Lower leg skin (tissue), 4 donors: ENCODE data around the gene PSENEN. TPM values are rescaled to one million over a fixed set of nuclear protein-coding genes. Genes with fewer than 3 reads are reported as not detected.

Experiments used
- DNase-seq, 2 donors: peaks; one replicate each; pipeline ENCODE4 v3.0.0-alpha.2; 2019; ENCODE audit warnings: low spot score in 2 of 2
- H3K4me3 ChIP-seq: fragments of 200-600 bp; sonication (generic); 2 replicates; pipeline ENCODE4 v1.5.1; 2017; ENCODE audit warnings: mild to moderate bottlenecking, low read depth; ENCODE audit not compliant: poor library complexity, severe bottlenecking
- POLR2A ChIP-seq, 2 donors: fragments of 450-650 bp; IDR thresholded peaks; one replicate each; pipeline ENCODE4 v1.6.1; 2016 to 2017; ENCODE audit warnings: antibody characterized with exemption in 2 of 2, mild to moderate bottlenecking in 1 of 2, moderate library complexity in 1 of 2
- WGBS, 2 donors: methylation state at CpG; one replicate each; pipeline ENCODE4 v1.1.5; 2018; 5-methylcytosine and 5-hydroxymethylcytosine counted together
- intact Hi-C: fragments of 100-400 bp; cut with DNase I; formaldehyde crosslinking; loops from one replicate; pipeline ENCODE4 v1.15.0; 2023; ENCODE audit warnings: low total_unique reads
- total RNA-seq, 4 donors: library from RNA; depleted of rRNA; stranded (reverse); fragments of >200 nt; gene quantifications; one replicate each; pipeline ENCODE4 v1.1.0, GENCODE V29; 2016
- TF ChIP-seq, protein P1 (sequence below), 3 donors: fragments of 450-650 bp; IDR thresholded peaks; one replicate each; pipeline ENCODE4 v1.5.1; 2016; ENCODE audit warnings: antibody characterized with exemption in 3 of 3, mild to moderate bottlenecking in 3 of 3, moderate library complexity in 2 of 3

PSENEN gene
- total RNA-seq, 4 donors from 2014 or later = 13.7 to 47.4 (median 30.8) TPM

DNA sequence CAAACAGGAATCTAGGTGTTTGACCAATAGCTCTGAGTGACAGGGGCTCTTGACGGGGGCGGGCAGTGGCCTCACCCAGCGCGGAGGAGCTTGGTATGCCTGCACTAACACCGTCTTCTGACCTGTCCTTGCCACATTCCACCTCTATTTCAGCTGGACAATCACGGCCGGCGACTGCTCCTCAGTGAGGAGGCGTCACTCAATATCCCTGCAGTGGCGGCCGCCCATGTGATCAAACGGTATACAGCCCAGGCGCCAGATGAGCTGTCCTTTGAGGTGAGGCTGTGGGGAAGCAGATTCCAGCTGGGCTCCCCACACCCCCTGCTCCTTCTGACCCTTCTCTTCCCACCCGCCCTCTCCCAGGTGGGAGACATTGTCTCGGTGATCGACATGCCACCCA is 34.6 kb downstream of the PSENEN start:
- 90 to 95% methylated on average over 16 of the region's 16 CpGs for WGBS, 2 donors
- no peak for TF ChIP-seq POLR2A (IDR thresholded peaks at IDR 0.05)
- TF ChIP-seq, protein P1, sequence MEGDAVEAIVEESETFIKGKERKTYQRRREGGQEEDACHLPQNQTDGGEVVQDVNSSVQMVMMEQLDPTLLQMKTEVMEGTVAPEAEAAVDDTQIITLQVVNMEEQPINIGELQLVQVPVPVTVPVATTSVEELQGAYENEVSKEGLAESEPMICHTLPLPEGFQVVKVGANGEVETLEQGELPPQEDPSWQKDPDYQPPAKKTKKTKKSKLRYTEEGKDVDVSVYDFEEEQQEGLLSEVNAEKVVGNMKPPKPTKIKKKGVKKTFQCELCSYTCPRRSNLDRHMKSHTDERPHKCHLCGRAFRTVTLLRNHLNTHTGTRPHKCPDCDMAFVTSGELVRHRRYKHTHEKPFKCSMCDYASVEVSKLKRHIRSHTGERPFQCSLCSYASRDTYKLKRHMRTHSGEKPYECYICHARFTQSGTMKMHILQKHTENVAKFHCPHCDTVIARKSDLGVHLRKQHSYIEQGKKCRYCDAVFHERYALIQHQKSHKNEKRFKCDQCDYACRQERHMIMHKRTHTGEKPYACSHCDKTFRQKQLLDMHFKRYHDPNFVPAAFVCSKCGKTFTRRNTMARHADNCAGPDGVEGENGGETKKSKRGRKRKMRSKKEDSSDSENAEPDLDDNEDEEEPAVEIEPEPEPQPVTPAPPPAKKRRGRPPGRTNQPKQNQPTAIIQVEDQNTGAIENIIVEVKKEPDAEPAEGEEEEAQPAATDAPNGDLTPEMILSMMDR (IDR thresholded peaks at IDR 0.05) = no peak
- intact Hi-C loops = no loop called here
- no peak for DNase-seq
- no peak overlapping the region for H3K4me3 ChIP-seq

DNA sequence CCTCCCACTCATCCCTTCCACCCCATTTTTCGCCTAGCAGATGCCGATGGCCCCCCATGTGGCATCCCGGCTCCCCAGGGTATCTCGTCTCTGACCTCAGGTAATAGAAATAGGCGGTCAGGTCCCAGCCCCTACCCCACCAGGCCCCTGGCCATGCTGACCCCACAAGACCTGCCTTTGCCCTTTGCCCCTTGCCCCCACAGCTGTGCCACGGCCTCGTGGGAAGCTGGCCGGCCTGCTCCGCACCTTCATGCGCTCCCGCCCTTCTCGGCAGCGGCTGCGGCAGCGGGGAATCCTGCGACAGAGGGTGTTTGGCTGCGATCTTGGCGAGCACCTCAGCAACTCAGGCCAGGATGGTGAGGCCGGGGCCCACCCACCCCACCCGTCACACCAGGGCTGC is 35.3 kb downstream of the PSENEN start:
- WGBS, 2 donors = 93 to 95% methylated on average over 19 to 20 of the region's 20 CpGs
- no peak overlapping the region for H3K4me3 ChIP-seq
- intact Hi-C loops = no loop called here
- no peak for DNase-seq
- TF ChIP-seq, protein P1 (IDR thresholded peaks at IDR 0.05) = no peak
- TF ChIP-seq POLR2A (IDR thresholded peaks at IDR 0.05) = no peak

DNA sequence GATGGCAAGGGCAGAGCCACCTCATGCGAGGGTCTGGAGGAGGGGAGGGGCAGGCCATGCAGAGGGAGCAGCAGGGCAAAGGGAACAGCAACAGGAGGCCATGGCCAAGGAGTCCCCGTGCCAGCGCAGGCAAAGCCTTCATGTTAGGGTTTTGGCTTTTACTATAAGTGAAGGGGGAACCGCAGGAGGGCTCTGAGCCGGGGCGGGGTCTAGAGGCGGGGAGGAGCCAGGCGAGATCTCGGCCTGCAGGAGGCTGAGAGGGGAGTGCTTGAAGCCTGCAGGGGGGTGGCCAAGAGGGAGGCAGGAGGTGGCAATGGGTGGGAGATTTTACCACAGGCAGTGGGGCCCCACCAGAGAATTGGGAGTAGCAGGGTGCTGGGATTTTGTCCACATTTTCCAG is 36.2 kb downstream of the PSENEN start:
- WGBS, 2 donors = 80 to 90% methylated on average over 9 of the region's 9 CpGs
- no peak for DNase-seq
- no peak overlapping the region for H3K4me3 ChIP-seq
- intact Hi-C loops = no loop called here
- no peak for TF ChIP-seq POLR2A (IDR thresholded peaks at IDR 0.05)
- TF ChIP-seq, protein P1 (IDR thresholded peaks at IDR 0.05) = no peak

DNA sequence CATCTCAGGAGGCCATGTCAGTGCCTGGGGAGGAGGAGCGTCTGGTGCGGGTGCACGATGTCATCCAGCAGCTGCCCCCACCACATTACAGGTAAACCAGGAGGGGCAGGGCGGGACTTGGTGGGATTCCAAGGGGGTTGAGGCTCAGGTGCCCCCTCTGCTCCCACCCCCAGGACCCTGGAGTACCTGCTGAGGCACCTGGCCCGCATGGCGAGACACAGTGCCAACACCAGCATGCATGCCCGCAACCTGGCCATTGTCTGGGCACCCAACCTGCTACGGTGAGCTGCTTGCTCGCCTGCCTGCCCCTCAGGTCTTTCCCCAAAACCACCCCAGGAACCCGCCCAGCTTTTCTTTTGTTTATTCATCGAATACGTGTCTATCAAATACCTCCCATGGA is 37.1 kb downstream of the PSENEN start:
- no peak for TF ChIP-seq POLR2A (IDR thresholded peaks at IDR 0.05)
- TF ChIP-seq, protein P1 (IDR thresholded peaks at IDR 0.05) = no peak
- no peak for DNase-seq
- 94 to 96% methylated on average over 11 to 12 of the region's 12 CpGs for WGBS, 2 donors
- no peak overlapping the region for H3K4me3 ChIP-seq
- intact Hi-C loops = no loop called here

DNA sequence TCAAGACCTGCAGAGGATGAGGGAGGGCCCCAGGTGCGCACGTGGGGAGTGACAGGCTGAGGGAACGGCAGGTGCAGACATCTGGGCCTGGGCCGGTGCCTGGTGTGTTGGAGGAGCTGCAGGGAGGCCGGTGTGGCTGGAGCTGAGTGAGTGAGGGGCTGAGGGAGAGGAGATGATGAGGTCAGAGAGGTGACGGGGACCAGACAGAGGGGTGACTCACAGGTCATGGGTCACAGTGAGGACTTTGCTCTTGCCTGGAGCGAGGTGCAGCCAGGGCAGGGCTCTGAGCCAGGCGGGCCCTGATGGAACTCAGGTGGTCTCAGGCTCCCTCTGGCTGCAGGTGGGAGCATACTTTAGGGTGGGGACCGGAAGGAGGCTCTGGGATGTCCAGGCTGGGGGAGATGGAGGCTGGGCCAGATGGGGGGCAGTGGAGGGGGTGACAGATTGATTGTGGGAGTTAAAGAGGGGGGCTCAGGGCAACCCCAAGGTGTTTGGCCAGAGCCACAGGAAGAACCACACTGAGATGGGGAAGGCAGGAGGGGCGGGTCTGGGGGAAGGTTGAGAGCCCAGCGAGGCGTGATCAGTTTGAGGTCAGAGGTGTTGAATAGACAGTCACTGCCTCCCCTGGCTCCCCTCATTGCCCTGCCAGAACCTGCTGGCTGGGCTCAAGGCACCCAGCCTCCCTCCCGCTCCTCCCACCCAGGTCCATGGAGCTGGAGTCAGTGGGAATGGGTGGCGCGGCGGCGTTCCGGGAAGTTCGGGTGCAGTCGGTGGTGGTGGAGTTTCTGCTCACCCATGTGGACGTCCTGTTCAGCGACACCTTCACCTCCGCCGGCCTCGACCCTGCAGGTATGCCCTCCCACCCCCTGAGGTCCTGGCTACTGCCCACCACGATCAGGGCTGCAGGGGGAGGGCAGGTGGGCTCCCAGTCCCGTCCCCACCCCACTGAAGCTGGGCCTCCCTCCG is 38.3 kb downstream of the PSENEN start:
- no peak for DNase-seq
- WGBS, 2 donors = 87 to 90% methylated on average over 25 to 28 of the region's 28 CpGs
- TF ChIP-seq, protein P1 (IDR thresholded peaks at IDR 0.05) = no peak
- no peak for TF ChIP-seq POLR2A (IDR thresholded peaks at IDR 0.05)
- H3K4me3 ChIP-seq = no peak overlapping the region
- intact Hi-C loops = no loop called here
